DMS53 (cell line): ENCODE measurements around the gene SEMA4D.
A peak's percentile ranks its signal among the peaks of the same experiment; 100 is the strongest.

Experiments used
- DNase-seq: peaks from one replicate; lab custom pipeline; 2025; lab: John Stamatoyannopoulos, UW

Gene SEMA4D

GRCh38 chr9:89500008-89500407 is 2.1 kb upstream of the SEMA4D start:
- no peak for DNase-seq

GRCh38 chr9:89498852-89499480 is 1.1 kb upstream of the SEMA4D start:
- DNase-seq, result no peak

- peak; percentile 43 for DNase-seq
Measured at GRCh38 chr9:89497257-89497963, 503 bp downstream of the SEMA4D start.

- DNase-seq, result no peak
Measured at GRCh38 chr9:89496645-89497256, 1.2 kb downstream of the SEMA4D start.

- DNase-seq, result peak; percentile 27
Measured at GRCh38 chr9:89495824-89496560, 1.9 kb downstream of the SEMA4D start.

GRCh38 chr9:89494199-89494598 is 3.7 kb downstream of the SEMA4D start:
- no peak for DNase-seq

GRCh38 chr9:89493671-89494070 is 4.2 kb downstream of the SEMA4D start:
- no peak for DNase-seq

GRCh38 chr9:89493181-89493580 is 4.7 kb downstream of the SEMA4D start:
- DNase-seq, result no peak

GRCh38 chr9:89492586-89492985 is 5.3 kb downstream of the SEMA4D start:
- DNase-seq, result no peak

- DNase-seq, result no peak
Measured at GRCh38 chr9:89491694-89492093, 6.2 kb downstream of the SEMA4D start.

GRCh38 chr9:89489548-89490530 is 8.1 kb downstream of the SEMA4D start:
- no peak for DNase-seq

- no peak for DNase-seq
Measured at GRCh38 chr9:89488936-89489335, 9.0 kb downstream of the SEMA4D start.

- DNase-seq, result no peak
Measured at GRCh38 chr9:89488131-89488530, 9.8 kb downstream of the SEMA4D start.

- DNase-seq, result no peak
Measured at GRCh38 chr9:89486681-89487080, 11.2 kb downstream of the SEMA4D start.

GRCh38 chr9:89484475-89485404 is 13.2 kb downstream of the SEMA4D start:
- DNase-seq, result peak; percentile 9

- DNase-seq, result no peak
Measured at GRCh38 chr9:89483592-89484474, 14.1 kb downstream of the SEMA4D start.

GRCh38 chr9:89482901-89483361 is 15.0 kb downstream of the SEMA4D start:
- no peak for DNase-seq

GRCh38 chr9:89482056-89482851 is 15.7 kb downstream of the SEMA4D start:
- no peak for DNase-seq
